Left ventricle myocardium inferior (tissue), 1 donor: ENCODE results near the gene LHFPL4. TPM values are rescaled to one million over a fixed set of nuclear protein-coding genes. Genes with fewer than 3 reads are reported as not detected.

Experiments used
- DNase-seq: peaks from one replicate; pipeline ENCODE4 v3.0.0-alpha.2; 2020
- H3K27ac ChIP-seq: fragments of 200-600 bp; replicated peaks from 2 replicates; pipeline ENCODE4 v1.8.0; 2021
- H3K27me3 ChIP-seq: fragments of 200-600 bp; 2 replicates; pipeline ENCODE4 v1.8.0; 2021; ENCODE audit warnings: low read depth
- H3K36me3 ChIP-seq: fragments of 200-600 bp; 2 replicates; pipeline ENCODE4 v1.8.0; 2021
- H3K4me1 ChIP-seq: fragments of 200-600 bp; 2 replicates; pipeline ENCODE4 v1.8.0; 2021
- H3K4me3 ChIP-seq: fragments of 200-600 bp; 2 replicates; pipeline ENCODE4 v1.8.0; 2021; ENCODE audit warnings: mild to moderate bottlenecking, moderate library complexity
- H3K9me3 ChIP-seq: fragments of 200-600 bp; replicated peaks from 2 replicates; pipeline ENCODE4 v1.8.0; 2021
- CTCF ChIP-seq: fragments of 200-600 bp; IDR thresholded peaks from 2 replicates; pipeline ENCODE4 v1.8.0; 2021; ENCODE audit warnings: antibody characterized with exemption, mild to moderate bottlenecking, borderline replicate concordance
- intact Hi-C: fragments of 100-400 bp; cut with micrococcal nuclease; formaldehyde crosslinking; loops from one replicate; pipeline ENCODE4 v1.11.0; 2022
- total RNA-seq: library from RNA; stranded (reverse); fragmentation: NEBNext Ultra II Directional; extraction: Animal tissue kit (Norgen Biotek cat#: 25700); gene quantifications from one replicate; pipeline ENCODE4 v1.2.1, GENCODE V29; 2021
- donor health status: DM: no; HTN: yes; CAD: no; lungs with severe emphysema.

Gene LHFPL4
- total RNA-seq, 1 donor from 2014 or later, result not detected

GRCh38 chr3:9448643-9449042 is 105.0 kb downstream of the LHFPL4 start:
- intact Hi-C loops, result no loop called here
- TF ChIP-seq CTCF, result no peak
- Histone ChIP-seq H3K9me3 (no peaks in the 10 kb centered on the region), H3K4me1 (no peaks in the 10 kb centered on the region), H3K27ac (no peak overlapping the region), H3K4me3 (no peak overlapping the region), H3K27me3 (no peaks in the 10 kb centered on the region), H3K36me3 (peaks cover 95% of the 10 kb centered on the region)
- DNase-seq, result no peak

Other genes with a start within 250 kb of the LHFPL4 start
- 57.4 TPM for gene THUMPD3, start 190.8 kb downstream of the LHFPL4 start, total RNA-seq
- gene SETD5, start 156.2 kb downstream of the LHFPL4 start, total RNA-seq, result 49.9 TPM
- 42.3 TPM for gene MTMR14, start 95.7 kb upstream of the LHFPL4 start, total RNA-seq
- gene CPNE9, start 150.0 kb upstream of the LHFPL4 start, total RNA-seq, result 0.16 TPM
- 9.4 TPM for gene BRPF1, start 177.9 kb upstream of the LHFPL4 start, total RNA-seq
- 9.2 TPM for gene OGG1, start 196.1 kb upstream of the LHFPL4 start, total RNA-seq
- 12.3 TPM for gene CAMK1, start 216.1 kb upstream of the LHFPL4 start, total RNA-seq
- gene TADA3, start 238.7 kb upstream of the LHFPL4 start, total RNA-seq, result 45.3 TPM
- 52.9 TPM for gene ARPC4, start 239.3 kb upstream of the LHFPL4 start, total RNA-seq